SK-N-SH (cell line): ENCODE data around the gene SHISAL1. TPM values are rescaled to one million over a fixed set of nuclear protein-coding genes. Genes with fewer than 3 reads are reported as not detected.

Experiments used
- CTCF ChIA-PET: fragments of 300-600, 350-600 bp; formaldehyde crosslinking; extraction: SDS; loops from one replicate; lab custom pipeline; 2021; lab: Yijun Ruan, JAX
- POLR2A ChIA-PET: fragments of 350-600 bp; sonication (Branson Sonifier 250); formaldehyde crosslinking; extraction: SDS; loops from one replicate; lab custom pipeline; 2020; ENCODE audit warnings: antibody characterized with exemption, inconsistent platforms; lab: Yijun Ruan, JAX
- DNase-seq: peaks from one replicate; pipeline ENCODE4 v3.0.0; 2012
- H2AFZ ChIP-seq: fragments of 200-600 bp; sonication (generic); 2 replicates; pipeline ENCODE4 v1.8.1; 2016; ENCODE audit warnings: antibody characterized with exemption, mild to moderate bottlenecking, low read depth
- H3F3A ChIP-seq: fragments of 200-600 bp; sonication (generic); replicated peaks from 2 replicates; pipeline ENCODE3; 2016; ENCODE audit warnings: antibody characterized with exemption, mild to moderate bottlenecking; ENCODE audit not compliant: insufficient read depth
- H3K27ac ChIP-seq, 2 experiments: fragments of 200-500 bp in 1 of 2; fragments of 200-600 bp in 1 of 2; sonication (Bioruptor generic) in 1 of 2; sonication (generic), shearing (Covaris generic) in 1 of 2; 2 replicates each; pipeline versions ENCODE4 v1.5.1 to v1.6.1; 2014 to 2016; ENCODE audit warnings: low read depth in 2 of 2, inconsistent platforms in 1 of 2, low read length in 1 of 2, mild to moderate bottlenecking in 1 of 2, mixed read lengths in 1 of 2
- H3K27me3 ChIP-seq: fragments of 200-600 bp; sonication (generic), shearing (Covaris generic); 2 replicates; pipeline ENCODE4 v1.6.1; 2016; ENCODE audit warnings: mixed run types; ENCODE audit not compliant: insufficient read depth
- H3K36me3 ChIP-seq, 2 experiments: fragments of 200-500 bp in 1 of 2; fragments of 200-600 bp in 1 of 2; sonication (Bioruptor generic) in 1 of 2; sonication (generic) in 1 of 2; replicated peaks in 1 of 2; 2 replicates each; pipeline versions ENCODE3 to v1.5.1; 2014 to 2016; ENCODE audit warnings: low read length in 1 of 2, mild to moderate bottlenecking in 1 of 2; ENCODE audit not compliant: insufficient read depth in 2 of 2, control insufficient read depth in 1 of 2
- H3K4me1 ChIP-seq, 2 experiments: fragments of 200-500 bp in 1 of 2; fragments of 200-600 bp in 1 of 2; sonication (Bioruptor generic) in 1 of 2; sonication (generic), shearing (Covaris generic) in 1 of 2; 2 replicates each; pipeline versions ENCODE4 v1.5.1 to v1.6.1; 2014 to 2016; ENCODE audit warnings: low read depth in 1 of 2, low read length in 1 of 2, mixed run types in 1 of 2; ENCODE audit not compliant: insufficient read depth in 2 of 2, control insufficient read depth in 1 of 2
- H3K4me2 ChIP-seq: fragments of 200-600 bp; sonication (generic), shearing (Covaris generic); 2 replicates; pipeline ENCODE4 v1.6.1; 2017; ENCODE audit warnings: mixed run types
- H3K4me3 ChIP-seq, 2 experiments: fragments of 200-500 bp in 1 of 2; fragments of 200-600 bp in 1 of 2; sonication (Bioruptor generic) in 1 of 2; sonication (generic), shearing (Covaris generic) in 1 of 2; 2 replicates each; pipeline versions ENCODE4 v1.5.1 to v1.8.1; 2014 to 2016; ENCODE audit warnings: low read depth in 2 of 2, inconsistent platforms in 1 of 2, low read length in 1 of 2, mild to moderate bottlenecking in 1 of 2, mixed read lengths in 1 of 2, moderate library complexity in 1 of 2
- H3K79me2 ChIP-seq: fragments of 200-600 bp; sonication (generic); 2 replicates; pipeline ENCODE4 v1.8.1; 2017; ENCODE audit warnings: mild to moderate bottlenecking; ENCODE audit not compliant: insufficient read depth
- H3K9ac ChIP-seq: fragments of 200-600 bp; sonication (generic); 2 replicates; pipeline ENCODE4 v1.6.1; 2017; ENCODE audit warnings: mixed run types
- H3K9me2 ChIP-seq: fragments of 200-600 bp; sonication (generic); 2 replicates; pipeline ENCODE4 v1.6.1; 2017; ENCODE audit warnings: mixed run types
- H3K9me3 ChIP-seq: fragments of 200-600 bp; sonication (generic); 2 replicates; pipeline ENCODE4 v1.6.1; 2017; ENCODE audit warnings: mixed run types, mild to moderate bottlenecking, moderate library complexity
- H4K20me1 ChIP-seq: fragments of 200-600 bp; sonication (generic); 2 replicates; pipeline ENCODE4 v1.6.1; 2017; ENCODE audit warnings: mild to moderate bottlenecking, mixed run types; ENCODE audit not compliant: insufficient read depth
- CTCF ChIP-seq: fragments of 200-600 bp; sonication (generic); IDR thresholded peaks from 2 replicates; pipeline ENCODE4 v1.6.1; 2017; ENCODE audit warnings: antibody characterized with exemption, mild to moderate bottlenecking, moderate library complexity
- EP300 ChIP-seq, 2 experiments: IDR thresholded peaks; 2 replicates each; pipeline versions ENCODE4 v1.4.0 to v1.6.1; 2012; ENCODE audit warnings: borderline replicate concordance in 1 of 2, low read depth in 1 of 2, low read length in 1 of 2
- EZH2phosphoT487 ChIP-seq: fragments of 200-600 bp; sonication (generic); IDR thresholded peaks from 2 replicates; pipeline ENCODE4 v1.6.1; 2017; ENCODE audit warnings: low read depth, mixed run types, mild to moderate bottlenecking, antibody characterized with exemption, moderate library complexity, borderline replicate concordance
- FOSL2 ChIP-seq: IDR thresholded peaks from 2 replicates; pipeline ENCODE4 v1.4.0; 2012; ENCODE audit warnings: low read depth, mild to moderate bottlenecking, moderate library complexity, borderline replicate concordance
- GATA2 ChIP-seq: sonication (generic); formaldehyde crosslinking; IDR thresholded peaks from 2 replicates; pipeline ENCODE4 v1.5.0; 2020; ENCODE audit warnings: mild to moderate bottlenecking, missing genetic modification reagents
- JUND ChIP-seq: IDR thresholded peaks from 2 replicates; pipeline ENCODE4 v1.4.0; 2012
- NRF1 ChIP-seq: IDR thresholded peaks from 2 replicates; pipeline ENCODE4 v1.6.1; 2012; ENCODE audit warnings: low read depth, mild to moderate bottlenecking, low read length
- PBX3 ChIP-seq: IDR thresholded peaks from 2 replicates; pipeline ENCODE4; 2012
- RCOR1 ChIP-seq: fragments of 150-350 bp; IDR thresholded peaks from 2 replicates; pipeline ENCODE4 v1.6.1; 2017; ENCODE audit warnings: antibody characterized with exemption, low read length
- REST ChIP-seq: IDR thresholded peaks from 2 replicates; pipeline ENCODE4 v1.6.1; 2012; ENCODE audit warnings: mild to moderate bottlenecking, low read depth, low read length, moderate library complexity
- RFX5 ChIP-seq: IDR thresholded peaks from 2 replicates; pipeline ENCODE4 v1.6.1; 2012; ENCODE audit warnings: mild to moderate bottlenecking, improper control_type of control experiment, low read length
- RXRA ChIP-seq: IDR thresholded peaks from 2 replicates; pipeline ENCODE4 v1.4.0; 2012; ENCODE audit warnings: low read depth, mild to moderate bottlenecking, borderline replicate concordance
- SIN3A ChIP-seq: IDR thresholded peaks from 2 replicates; pipeline ENCODE4 v1.6.1; 2012; ENCODE audit warnings: low read depth, mild to moderate bottlenecking, low read length, moderate library complexity, borderline replicate concordance
- SMC3 ChIP-seq: IDR thresholded peaks from 2 replicates; pipeline ENCODE4 v1.6.1; 2012; ENCODE audit warnings: low read depth, low read length, improper control_type of control experiment
- TEAD4 ChIP-seq: IDR thresholded peaks from 2 replicates; pipeline ENCODE4 v1.4.0; 2012; ENCODE audit warnings: mild to moderate bottlenecking, borderline replicate concordance; ENCODE audit not compliant: insufficient read depth
- WGBS: methylation state at CpG from one replicate; pipeline ENCODE4 v1.1.6; 2017; ENCODE audit warnings: low lambda C conversion rate; 5-methylcytosine and 5-hydroxymethylcytosine counted together
- polyA plus RNA-seq, 3 experiments: library from polyadenylated mRNA; depleted of rRNA; stranded (reverse); fragments of >200 nt; gene quantifications; 2 replicates each; pipeline ENCODE4 v1.2.3, GENCODE V29; 2012
- TF ChIP-seq, protein P1 (sequence below): IDR thresholded peaks from 2 replicates; pipeline ENCODE4 v1.4.0; 2012; ENCODE audit warnings: low read depth
- TF ChIP-seq, protein P2 (sequence below): IDR thresholded peaks from 2 replicates; pipeline ENCODE4 v1.4.0; 2012; ENCODE audit warnings: low read depth, borderline replicate concordance
- TF ChIP-seq, protein P3 (sequence below): IDR thresholded peaks from 2 replicates; pipeline ENCODE4 v1.4.0; 2012; ENCODE audit warnings: low read depth, borderline replicate concordance

Gene SHISAL1
- polyA plus RNA-seq, 1 of the 3 experiments (the other 2 are of a cell fraction) = 0.10 TPM

GRCh38 chr22:44202261-44202789 lies 110.4 kb downstream of the SHISAL1 start:
- Histone ChIP-seq H3K4me3 (no peak overlapping the region), H3K27ac (no peak overlapping the region), H3K9me2 (no peaks in the 10 kb centered on the region), H4K20me1 (no peaks in the 10 kb centered on the region), H2AFZ (no peak overlapping the region), H3K36me3 (no peaks in the 10 kb centered on the region), H3K9me3 (no peaks in the 10 kb centered on the region), H3K79me2 (no peaks in the 10 kb centered on the region), H3F3A (no peaks in the 10 kb centered on the region), H3K27me3 (no peaks in the 10 kb centered on the region), H3K9ac (no peak overlapping the region), H3K4me2 (no peak overlapping the region), H3K4me1 (peaks cover 0 to 22% of the 10 kb centered on the region in 2 experiments; a peak in 1 of 4 replicates)
- TF ChIP-seq, protein P1, sequence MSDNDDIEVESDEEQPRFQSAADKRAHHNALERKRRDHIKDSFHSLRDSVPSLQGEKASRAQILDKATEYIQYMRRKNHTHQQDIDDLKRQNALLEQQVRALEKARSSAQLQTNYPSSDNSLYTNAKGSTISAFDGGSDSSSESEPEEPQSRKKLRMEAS = no peak
- no peak for TF ChIP-seq CTCF
- TF ChIP-seq FOSL2 = no peak
- TF ChIP-seq SMC3 = no peak
- TF ChIP-seq RFX5 = no peak
- no peak for TF ChIP-seq PBX3
- no peak for TF ChIP-seq EP300 (IDR thresholded peaks at IDR 0.05; ENCODE audit: borderline replicate concordance in 1 of 2, low read depth in 1 of 2, low read length in 1 of 2)
- TF ChIP-seq, protein P2, sequence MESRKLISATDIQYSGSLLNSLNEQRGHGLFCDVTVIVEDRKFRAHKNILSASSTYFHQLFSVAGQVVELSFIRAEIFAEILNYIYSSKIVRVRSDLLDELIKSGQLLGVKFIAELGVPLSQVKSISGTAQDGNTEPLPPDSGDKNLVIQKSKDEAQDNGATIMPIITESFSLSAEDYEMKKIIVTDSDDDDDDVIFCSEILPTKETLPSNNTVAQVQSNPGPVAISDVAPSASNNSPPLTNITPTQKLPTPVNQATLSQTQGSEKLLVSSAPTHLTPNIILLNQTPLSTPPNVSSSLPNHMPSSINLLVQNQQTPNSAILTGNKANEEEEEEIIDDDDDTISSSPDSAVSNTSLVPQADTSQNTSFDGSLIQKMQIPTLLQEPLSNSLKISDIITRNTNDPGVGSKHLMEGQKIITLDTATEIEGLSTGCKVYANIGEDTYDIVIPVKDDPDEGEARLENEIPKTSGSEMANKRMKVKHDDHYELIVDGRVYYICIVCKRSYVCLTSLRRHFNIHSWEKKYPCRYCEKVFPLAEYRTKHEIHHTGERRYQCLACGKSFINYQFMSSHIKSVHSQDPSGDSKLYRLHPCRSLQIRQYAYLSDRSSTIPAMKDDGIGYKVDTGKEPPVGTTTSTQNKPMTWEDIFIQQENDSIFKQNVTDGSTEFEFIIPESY = no peak
- no peak for TF ChIP-seq RXRA
- TF ChIP-seq SIN3A = no peak
- TF ChIP-seq NRF1 = no peak
- no peak for TF ChIP-seq JUND
- TF ChIP-seq REST = no peak
- TF ChIP-seq, protein P3, sequence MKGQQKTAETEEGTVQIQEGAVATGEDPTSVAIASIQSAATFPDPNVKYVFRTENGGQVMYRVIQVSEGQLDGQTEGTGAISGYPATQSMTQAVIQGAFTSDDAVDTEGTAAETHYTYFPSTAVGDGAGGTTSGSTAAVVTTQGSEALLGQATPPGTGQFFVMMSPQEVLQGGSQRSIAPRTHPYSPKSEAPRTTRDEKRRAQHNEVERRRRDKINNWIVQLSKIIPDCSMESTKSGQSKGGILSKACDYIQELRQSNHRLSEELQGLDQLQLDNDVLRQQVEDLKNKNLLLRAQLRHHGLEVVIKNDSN = no peak
- no peak for TF ChIP-seq EZH2phosphoT487
- no peak for TF ChIP-seq RCOR1
- TF ChIP-seq TEAD4 = no peak
- no peak for TF ChIP-seq GATA2
- ChIA-PET POLR2A (no interaction called here), CTCF (no interaction called here)
- DNase-seq = no peak
- WGBS = 66% methylated on average over 9 of the region's 11 CpGs
